GM12878 (cell line): ENCODE results near the gene NCAPH2. TPM values are rescaled to one million over a fixed set of nuclear protein-coding genes. Genes with fewer than 3 reads are reported as not detected.

Experiments used
- ATAC-seq: fragments of 200-7000 bp; cut with Tn5 transposase; 3 replicates; pipeline ENCODE4 v1.9.1; 2020; ENCODE audit warnings: mild to moderate bottlenecking, moderate library complexity
- BruUV-seq: library from RNA; stranded (reverse); fragments of 400-500 nt; replicated peaks from 2 replicates; lab custom pipeline; 2021; lab: Mats Ljungman, UMichigan
- CTCF ChIA-PET: fragments of 300-600 bp; sonication (Branson Sonifier 250); formaldehyde crosslinking; extraction: SDS; loops from one replicate; lab custom pipeline; 2021; ENCODE audit warnings: inconsistent platforms; lab: Yijun Ruan, JAX
- POLR2A ChIA-PET: fragments of 350-600 bp; formaldehyde crosslinking; extraction: SDS; loops from one replicate; lab custom pipeline; 2021; ENCODE audit warnings: inconsistent platforms; lab: Charles Lee
- RAD21 ChIA-PET: fragments of 300-600 bp; sonication (Branson Sonifier 250); formaldehyde crosslinking; loops from one replicate; lab custom pipeline; 2023; ENCODE audit warnings: antibody characterized with exemption; ENCODE audit not compliant: unreplicated experiment; lab: Charles Lee
- SMC1A ChIA-PET: fragments of 300-600 bp; sonication (Branson Sonifier 250); formaldehyde crosslinking; loops from one replicate; lab custom pipeline; 2023; ENCODE audit not compliant: unreplicated experiment, uncharacterized antibody; lab: Charles Lee
- DNase-seq: peaks from one replicate; pipeline ENCODE4 v3.0.0-alpha.2; 2011; ENCODE audit warnings: low read depth, low spot score
- FAIRE-seq: peaks from 3 replicates; lab custom pipeline; 2011; peaks lifted over from hg19 to GRCh38; lab: Jason Lieb, UNC
- H2AFZ ChIP-seq: 2 replicates; pipeline ENCODE4 v1.6.0; 2011; ENCODE audit warnings: low read depth, low read length, control low read depth; ENCODE audit not compliant: control insufficient read depth
- H3K27ac ChIP-seq: 2 replicates; pipeline ENCODE4 v1.5.1; 2011; ENCODE audit warnings: control low read depth; ENCODE audit not compliant: control insufficient read depth, insufficient read depth
- H3K27me3 ChIP-seq, 2 experiments: replicated peaks in 1 of 2; 2 replicates each; pipeline versions ENCODE4 v1.6.0 to v1.6.1; 2011; ENCODE audit warnings: low read length in 1 of 2; ENCODE audit not compliant: control insufficient read depth in 2 of 2, insufficient read depth in 2 of 2
- H3K36me3 ChIP-seq, 2 experiments: 2 replicates each; pipeline ENCODE4 v1.5.1; 2011; ENCODE audit warnings: low read length in 1 of 2; ENCODE audit not compliant: control insufficient read depth in 2 of 2, insufficient read depth in 2 of 2
- H3K4me1 ChIP-seq: 2 replicates; pipeline ENCODE4 v1.6.1; 2011; ENCODE audit warnings: mild to moderate bottlenecking, low read length, moderate library complexity, mixed read lengths; ENCODE audit not compliant: control insufficient read depth, insufficient read depth
- H3K4me2 ChIP-seq: 2 replicates; pipeline ENCODE4 v1.6.0; 2011; ENCODE audit warnings: control low read depth; ENCODE audit not compliant: control insufficient read depth, insufficient read depth
- H3K4me3 ChIP-seq: fragments of 200-600 bp; sonication (generic); 2 replicates; pipeline ENCODE4 v1.5.1; 2016
- H3K79me2 ChIP-seq: 2 replicates; pipeline ENCODE4 v1.6.0; 2011; ENCODE audit warnings: low read length; ENCODE audit not compliant: control insufficient read depth, insufficient read depth
- H3K9ac ChIP-seq: 2 replicates; pipeline ENCODE4 v1.8.0; 2011; ENCODE audit warnings: low read length, control low read depth, mixed read lengths; ENCODE audit not compliant: control insufficient read depth, insufficient read depth
- H3K9me3 ChIP-seq: replicated peaks from 3 replicates; pipeline ENCODE4 v1.5.1; 2011; ENCODE audit warnings: mild to moderate bottlenecking, low read length; ENCODE audit not compliant: control insufficient read depth, insufficient read depth
- H4K20me1 ChIP-seq: 2 replicates; pipeline ENCODE4 v1.6.0; 2011; ENCODE audit not compliant: control insufficient read depth, insufficient read depth
- NR2F1 ChIP-seq: fragments of 450-650 bp; conservative IDR thresholded peaks from 2 replicates; pipeline ENCODE4 v1.6.1; 2017; ENCODE audit warnings: mild to moderate bottlenecking
- POLR2AphosphoS2 ChIP-seq: IDR thresholded peaks from 2 replicates; pipeline ENCODE4 v1.6.1; 2011; ENCODE audit warnings: low read depth, mild to moderate bottlenecking, low read length, improper control_type of control experiment, moderate library complexity
- WGBS: methylation state at CpG from one replicate; pipeline ENCODE4 v1.1.6; 2016; ENCODE audit warnings: low lambda C conversion rate; ENCODE audit not compliant: insufficient replicate concordance, insufficient coverage; ENCODE audit errors: missing lambda C conversion rate; 5-methylcytosine and 5-hydroxymethylcytosine counted together
- in situ Hi-C: fragments of 300-500 bp; cut with MboI; formaldehyde crosslinking; loops from 9 replicates; pipeline ENCODE4 v1.14.3; 2018; ENCODE audit warnings: mixed read lengths
- intact Hi-C: fragments of 100-400 bp; cut with micrococcal nuclease; formaldehyde crosslinking; loops from one replicate; pipeline ENCODE4 v1.14.2; 2022; ENCODE audit not compliant: unreplicated experiment
- polyA plus RNA-seq, 11 experiments: library from polyadenylated mRNA; depleted of rRNA in 4 of 11; unstranded in 6 of 11; stranded (reverse) in 5 of 11; fragments of >200 nt; fragmentation: Nextera tagmentation in 4 of 11; fragmentation: Illumina TruSeq in 1 of 11; extraction: Ambion mirVana in 4 of 11; extraction: Trizol in 1 of 11; gene quantifications; 1 replicate in 1 of 11; 2 replicates in 10 of 11; pipeline versions ENCODE4 v1.2.1 to v1.2.3, GENCODE V29; 2011 to 2016; ENCODE audit warnings: inconsistent platforms in 2 of 11, missing spikeins in 2 of 11, low read depth in 1 of 11
- total RNA-seq, 4 experiments: library from RNA; depleted of rRNA in 3 of 4; stranded (reverse); fragments of >200 nt in 3 of 4; fragmentation: Illumina TruSeq in 1 of 4; extraction: Trizol in 1 of 4; gene quantifications; 2 replicates each; pipeline versions ENCODE4 v1.2.1 to v1.2.3, GENCODE V29; 2013 to 2021
- TF ChIP-seq, protein P1 (sequence below): fragments of 450-650 bp; IDR thresholded peaks from 2 replicates; pipeline ENCODE4 v1.6.1; 2017; ENCODE audit warnings: low read depth, mild to moderate bottlenecking, moderate library complexity

The NCAPH2 gene
- total and polyA plus RNA-seq, 10 of the 15 experiments (the other 5 are each of a cell fraction or from before 2014, with no cell fraction given), result 5.0 to 110 (median 59.9) TPM

DNA sequence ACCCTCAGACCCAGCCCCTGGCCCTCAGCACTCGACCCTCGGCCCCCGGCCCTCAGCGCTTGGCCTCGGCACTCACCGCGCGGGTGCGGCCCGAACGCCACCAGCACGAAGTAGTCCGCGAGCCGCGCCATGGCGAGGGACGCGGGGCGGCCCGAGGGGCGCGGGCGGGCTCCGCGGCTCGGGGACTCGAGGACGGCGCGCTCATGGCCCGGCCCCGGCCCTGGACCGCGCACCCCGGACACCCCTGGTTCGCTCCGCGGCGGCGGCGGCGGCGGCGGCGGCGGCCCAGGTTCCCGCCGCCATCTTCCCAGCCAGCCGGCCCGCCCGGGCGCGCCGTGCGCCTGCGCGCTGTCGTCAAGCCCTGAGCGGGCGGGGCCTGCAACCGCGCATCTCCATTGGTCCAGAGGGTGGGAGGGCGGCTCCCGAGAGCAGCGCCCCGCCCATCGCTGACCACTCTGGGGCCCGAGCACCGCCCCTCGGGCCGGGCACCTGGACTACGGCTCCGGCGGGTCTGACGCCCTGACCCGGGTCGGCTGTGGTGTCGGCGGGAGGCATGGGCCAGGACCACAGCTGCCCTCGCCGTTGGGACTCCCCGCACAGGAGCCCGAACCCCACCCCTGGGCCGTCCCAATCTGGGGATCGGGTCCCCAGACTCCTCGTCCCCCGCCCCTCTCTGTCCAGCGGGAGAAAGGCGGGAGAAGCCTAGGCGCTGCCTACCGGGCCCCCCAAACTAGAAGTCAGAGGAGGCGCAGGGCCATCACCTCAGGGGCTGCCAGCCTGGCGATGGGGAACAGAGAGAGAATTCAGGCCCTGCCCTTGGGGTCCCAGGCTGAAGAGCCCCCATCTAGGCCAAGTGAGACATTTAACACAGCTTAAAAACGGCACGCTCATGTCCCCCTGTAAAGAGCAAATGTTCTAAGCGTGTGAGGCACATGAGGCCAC lies 33.0 kb upstream of the NCAPH2 start, which contains the start of gene SBF1 (continued):
- TF ChIP-seq NR2F1, result peak; percentile 32; the same call in 1 of the 2 replicates

DNA sequence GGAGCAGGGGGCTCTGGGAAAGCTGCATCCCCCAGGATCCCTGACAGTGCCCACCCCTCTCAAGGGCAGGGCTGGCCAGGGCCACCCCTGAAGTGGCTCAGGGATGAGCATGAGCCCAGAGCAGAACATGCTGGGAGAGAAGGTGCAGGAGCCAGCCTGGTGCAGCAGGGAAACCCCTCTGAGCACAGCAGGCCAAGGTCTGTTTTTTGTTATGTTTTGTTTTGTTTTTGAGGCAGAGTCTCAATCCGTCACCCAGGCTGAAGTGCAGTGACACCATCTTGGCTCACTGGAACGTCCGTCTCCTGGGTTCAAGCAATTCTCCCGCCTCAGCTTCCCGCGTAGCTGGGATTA lies 32.4 kb upstream of the NCAPH2 start:
- ChIA-PET RAD21 (no interaction called here), POLR2A (interaction anchor here (0.5 kb wide), 1 partner anchor 65 kb away, joined by 4 read pairs; no protein-coding TSS in a partner anchor), CTCF (no interaction called here), SMC1A (no interaction called here)
- ATAC-seq (no peak), FAIRE-seq (no peak), DNase-seq (no peak)
- TF ChIP-seq, protein P1, sequence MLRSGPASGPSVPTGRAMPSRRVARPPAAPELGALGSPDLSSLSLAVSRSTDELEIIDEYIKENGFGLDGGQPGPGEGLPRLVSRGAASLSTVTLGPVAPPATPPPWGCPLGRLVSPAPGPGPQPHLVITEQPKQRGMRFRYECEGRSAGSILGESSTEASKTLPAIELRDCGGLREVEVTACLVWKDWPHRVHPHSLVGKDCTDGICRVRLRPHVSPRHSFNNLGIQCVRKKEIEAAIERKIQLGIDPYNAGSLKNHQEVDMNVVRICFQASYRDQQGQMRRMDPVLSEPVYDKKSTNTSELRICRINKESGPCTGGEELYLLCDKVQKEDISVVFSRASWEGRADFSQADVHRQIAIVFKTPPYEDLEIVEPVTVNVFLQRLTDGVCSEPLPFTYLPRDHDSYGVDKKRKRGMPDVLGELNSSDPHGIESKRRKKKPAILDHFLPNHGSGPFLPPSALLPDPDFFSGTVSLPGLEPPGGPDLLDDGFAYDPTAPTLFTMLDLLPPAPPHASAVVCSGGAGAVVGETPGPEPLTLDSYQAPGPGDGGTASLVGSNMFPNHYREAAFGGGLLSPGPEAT, result no peak
- TF ChIP-seq POLR2AphosphoS2, result no peak
- Histone ChIP-seq H3K9me3 (no peaks in the 10 kb centered on the region), H3K36me3 (0 out of 4 replicates have a peak, but pooled peaks cover 0 to 4% of the 10 kb centered on the region in 2 experiments), H2AFZ (peak overlapping the region; percentile 92), H3K79me2 (peaks cover 36% of the 10 kb centered on the region), H3K4me3 (no peak overlapping the region; the same call in 1 of the 2 replicates), H3K4me1 (peaks cover 36% of the 10 kb centered on the region), H3K27me3 (no peaks in the 10 kb centered on the region), H3K9ac (peak overlapping the region; percentile 56), H3K27ac (peak overlapping the region; percentile 48; the same call in 1 of the 2 replicates), H4K20me1 (no peaks in the 10 kb centered on the region), H3K4me2 (peak overlapping the region; percentile 95)
- BruUV-seq, result no TSS peak
- in situ Hi-C loops, result no loop called here
- intact Hi-C loops, result loop anchor here (1.0 to 10.0 kb wide), 2 partner anchors 32 to 231 kb away; partner anchors contain the start of genes LMF2 and TUBGCP6
- WGBS, result 84% methylated on average over 6 of the region's 6 CpGs
